Nephron progenitor cell (in vitro differentiated cells): ENCODE data around the gene NUMB.
A peak's percentile ranks its signal among the peaks of the same experiment; 100 is the strongest.

Source experiments
- DNase-seq: peaks from one replicate; pipeline ENCODE4 v3.0.0; 2021
- H3K27ac Mint-ChIP-seq: 2 replicates; pipeline ENCODE4 v1.8.0; 2021; ENCODE audit warnings: mild to moderate bottlenecking, moderate library complexity, mixed read lengths
- H3K27me3 Mint-ChIP-seq: 2 replicates; pipeline ENCODE4 v1.8.0; 2021; ENCODE audit warnings: mild to moderate bottlenecking, low read depth, mixed read lengths; ENCODE audit not compliant: poor library complexity
- H3K36me3 Mint-ChIP-seq: 2 replicates; pipeline ENCODE4 v1.8.0; 2021; ENCODE audit warnings: low read depth, mixed read lengths
- H3K4me1 Mint-ChIP-seq: 2 replicates; pipeline ENCODE4 v1.8.0; 2021; ENCODE audit warnings: mixed read lengths
- H3K4me3 Mint-ChIP-seq: 2 replicates; pipeline ENCODE4 v1.8.0; 2021; ENCODE audit warnings: mild to moderate bottlenecking, moderate library complexity, mixed read lengths
- H3K9me3 Mint-ChIP-seq: 2 replicates; pipeline ENCODE4 v1.8.0; 2021; ENCODE audit warnings: mild to moderate bottlenecking, moderate library complexity, mixed read lengths
- TF ChIP-seq, protein P1 (sequence below): fragments of 200-600 bp; sonication (generic); IDR thresholded peaks from 2 replicates; pipeline ENCODE4 v1.5.0; 2021; ENCODE audit warnings: antibody characterized with exemption

The NUMB gene

DNA sequence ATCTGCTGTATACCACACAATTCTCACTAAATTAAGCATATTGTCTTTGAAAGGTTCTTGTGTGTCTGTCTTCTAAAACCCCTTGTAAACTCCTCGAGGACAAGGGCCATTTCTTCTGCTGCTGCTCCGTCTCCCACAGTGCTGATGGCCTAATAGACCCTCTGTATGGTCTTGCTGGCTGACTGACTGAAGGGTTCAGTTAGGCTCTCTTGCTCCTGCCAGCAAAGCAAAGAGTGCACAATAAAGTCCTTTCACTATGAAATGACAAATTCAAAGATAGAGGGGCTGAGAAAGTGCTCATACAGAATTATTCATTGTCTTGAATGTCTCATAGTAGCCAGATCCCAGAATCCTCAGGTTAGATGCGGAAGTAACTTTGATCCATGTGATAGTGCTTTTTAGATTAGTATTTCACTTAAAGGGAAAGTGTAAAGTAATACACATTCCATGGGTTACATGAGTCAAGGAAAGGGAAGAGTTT, 18.1 kb upstream of the NUMB start:
- peaks cover 11% of the 10 kb centered on the region for H3K4me1 Mint-ChIP-seq
- no peak overlapping the region for H3K27ac Mint-ChIP-seq
- H3K4me3 Mint-ChIP-seq: no peak overlapping the region
- no peak for DNase-seq
- TF ChIP-seq, protein P1, sequence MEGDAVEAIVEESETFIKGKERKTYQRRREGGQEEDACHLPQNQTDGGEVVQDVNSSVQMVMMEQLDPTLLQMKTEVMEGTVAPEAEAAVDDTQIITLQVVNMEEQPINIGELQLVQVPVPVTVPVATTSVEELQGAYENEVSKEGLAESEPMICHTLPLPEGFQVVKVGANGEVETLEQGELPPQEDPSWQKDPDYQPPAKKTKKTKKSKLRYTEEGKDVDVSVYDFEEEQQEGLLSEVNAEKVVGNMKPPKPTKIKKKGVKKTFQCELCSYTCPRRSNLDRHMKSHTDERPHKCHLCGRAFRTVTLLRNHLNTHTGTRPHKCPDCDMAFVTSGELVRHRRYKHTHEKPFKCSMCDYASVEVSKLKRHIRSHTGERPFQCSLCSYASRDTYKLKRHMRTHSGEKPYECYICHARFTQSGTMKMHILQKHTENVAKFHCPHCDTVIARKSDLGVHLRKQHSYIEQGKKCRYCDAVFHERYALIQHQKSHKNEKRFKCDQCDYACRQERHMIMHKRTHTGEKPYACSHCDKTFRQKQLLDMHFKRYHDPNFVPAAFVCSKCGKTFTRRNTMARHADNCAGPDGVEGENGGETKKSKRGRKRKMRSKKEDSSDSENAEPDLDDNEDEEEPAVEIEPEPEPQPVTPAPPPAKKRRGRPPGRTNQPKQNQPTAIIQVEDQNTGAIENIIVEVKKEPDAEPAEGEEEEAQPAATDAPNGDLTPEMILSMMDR: no peak
- H3K27me3 Mint-ChIP-seq: peaks cover 12% of the 10 kb centered on the region
- no peaks in the 10 kb centered on the region for H3K9me3 Mint-ChIP-seq
- no peaks in the 10 kb centered on the region for H3K36me3 Mint-ChIP-seq

DNA sequence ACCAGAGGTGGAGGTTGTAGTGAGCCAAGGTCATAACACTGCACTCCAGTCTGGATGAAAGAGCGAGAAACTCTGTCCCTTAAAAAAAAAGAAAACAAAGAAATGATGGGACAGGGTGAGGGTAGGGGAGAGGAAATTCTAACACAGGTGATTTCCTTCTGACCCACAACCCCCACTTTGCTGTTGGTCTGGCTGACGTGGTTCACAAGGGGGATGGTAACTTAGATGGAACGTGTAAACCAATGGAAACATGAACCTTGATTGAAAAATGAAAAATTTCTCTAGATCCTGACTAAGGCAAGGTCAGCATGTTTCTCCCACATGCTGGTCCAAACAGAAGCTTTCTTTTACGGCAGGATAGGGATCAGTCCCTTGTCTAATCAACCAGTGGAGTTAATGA, 16.6 kb upstream of the NUMB start:
- H3K27ac Mint-ChIP-seq: peak overlapping the region; percentile 27
- TF ChIP-seq, protein P1: no peak
- H3K4me1 Mint-ChIP-seq: peaks cover 11% of the 10 kb centered on the region
- no peaks in the 10 kb centered on the region for H3K9me3 Mint-ChIP-seq
- H3K36me3 Mint-ChIP-seq: no peaks in the 10 kb centered on the region
- peaks cover 8% of the 10 kb centered on the region for H3K27me3 Mint-ChIP-seq
- DNase-seq: no peak
- H3K4me3 Mint-ChIP-seq: no peak overlapping the region

DNA sequence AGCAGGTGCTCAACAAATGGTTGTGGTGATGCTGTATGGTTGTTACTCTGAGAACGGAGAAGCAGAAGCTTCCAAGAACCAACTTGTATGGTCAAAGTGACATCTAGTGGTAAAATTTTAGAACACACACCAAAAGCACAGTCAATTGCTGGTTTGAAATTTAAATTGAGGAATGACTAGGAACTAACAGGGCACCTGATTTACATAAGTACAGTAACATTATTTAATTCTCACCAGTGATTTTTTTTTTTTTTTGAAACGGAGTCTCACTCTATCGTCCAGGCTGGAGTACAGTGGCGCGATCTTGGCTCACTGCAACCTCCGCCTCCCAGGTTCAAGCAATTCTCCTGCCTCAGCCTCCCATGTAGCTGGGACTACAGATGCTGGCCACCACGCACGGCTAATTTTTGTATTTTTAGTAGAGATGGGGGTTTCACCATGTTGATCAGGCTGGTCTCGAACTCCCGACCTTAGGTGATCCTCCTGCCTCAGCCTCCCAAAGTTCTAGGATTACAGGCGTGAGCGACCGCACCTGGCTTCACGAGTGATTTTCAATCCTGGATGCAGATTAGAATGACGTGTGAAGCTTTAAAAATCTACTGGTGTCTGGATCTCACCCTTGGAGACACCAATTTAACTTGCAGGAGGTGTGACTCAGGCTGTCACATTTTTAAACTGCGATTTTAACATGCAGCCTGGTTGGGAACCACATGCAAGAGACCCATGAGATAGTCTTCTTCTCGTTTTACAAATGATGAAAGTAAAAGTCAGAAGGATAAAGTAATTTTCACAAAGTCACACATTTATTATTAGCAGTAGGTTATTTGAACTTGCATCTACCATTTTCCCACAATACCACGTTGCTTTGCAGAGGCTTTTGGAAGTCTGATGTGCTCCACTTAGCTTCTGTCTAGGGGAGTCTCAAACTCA, 14.1 kb upstream of the NUMB start:
- H3K4me1 Mint-ChIP-seq: peaks cover 6% of the 10 kb centered on the region
- TF ChIP-seq, protein P1: peak; percentile 68
- DNase-seq: peak; percentile 14
- H3K9me3 Mint-ChIP-seq: no peaks in the 10 kb centered on the region
- H3K27ac Mint-ChIP-seq: no peak overlapping the region
- H3K4me3 Mint-ChIP-seq: no peak overlapping the region
- H3K27me3 Mint-ChIP-seq: peaks cover 8% of the 10 kb centered on the region
- H3K36me3 Mint-ChIP-seq: no peaks in the 10 kb centered on the region

DNA sequence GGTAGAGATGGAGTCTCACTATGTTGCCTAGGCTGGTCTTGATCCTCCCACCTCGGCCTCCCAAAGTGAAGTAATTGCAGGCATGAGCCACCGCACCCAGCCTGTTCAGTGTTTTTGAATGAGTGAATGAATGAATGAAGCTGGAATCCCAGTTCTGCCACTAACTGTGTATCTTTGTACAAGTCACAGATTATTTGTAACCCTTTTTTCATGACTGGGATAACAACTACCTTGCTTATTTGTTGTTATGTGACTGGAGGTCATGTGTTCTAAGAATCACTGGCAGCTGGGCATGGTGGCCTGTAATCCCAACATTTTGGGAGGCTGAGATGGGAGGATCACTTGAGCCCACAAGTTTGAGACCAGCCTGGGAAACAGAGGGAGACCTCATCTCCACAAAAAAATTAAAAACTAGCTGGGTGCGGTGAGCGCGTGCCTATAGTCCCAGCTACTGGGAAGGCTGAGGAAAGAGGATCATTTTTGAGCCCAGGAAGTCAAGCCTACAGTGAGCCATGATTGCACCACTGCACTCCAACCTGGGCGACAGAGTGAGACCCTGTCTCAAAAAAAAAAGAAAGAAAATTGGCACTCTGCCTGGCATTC, 13.3 kb upstream of the NUMB start:
- TF ChIP-seq, protein P1: no peak
- H3K27me3 Mint-ChIP-seq: peaks cover 8% of the 10 kb centered on the region
- no peaks in the 10 kb centered on the region for H3K9me3 Mint-ChIP-seq
- DNase-seq: no peak
- no peaks in the 10 kb centered on the region for H3K36me3 Mint-ChIP-seq
- no peak overlapping the region for H3K4me3 Mint-ChIP-seq
- H3K27ac Mint-ChIP-seq: no peak overlapping the region
- peaks cover 6% of the 10 kb centered on the region for H3K4me1 Mint-ChIP-seq

DNA sequence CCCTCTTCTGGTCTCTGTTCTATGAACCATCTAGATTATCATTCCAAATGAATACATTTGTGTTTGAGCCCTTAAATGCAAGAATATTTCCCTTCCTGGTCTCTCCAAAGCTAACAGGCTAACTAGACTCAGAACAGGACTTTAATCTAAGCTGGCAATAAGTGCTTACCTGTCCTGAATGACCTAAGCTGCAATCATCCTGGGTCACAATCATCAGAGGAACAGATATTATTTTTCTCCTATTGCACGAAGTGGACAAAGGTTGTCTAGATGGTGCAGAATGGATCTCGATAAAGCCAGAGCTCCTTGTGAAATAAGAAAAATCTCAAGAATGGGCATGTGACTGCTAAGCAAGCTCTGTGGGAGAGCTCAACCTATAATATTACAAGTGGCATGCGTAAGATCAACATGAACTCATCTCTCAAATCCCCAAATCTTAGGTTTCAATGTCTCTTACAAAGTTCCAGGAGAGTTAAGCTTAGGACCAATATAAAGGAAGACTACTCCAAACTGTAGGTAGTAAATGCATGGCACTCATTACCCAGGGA, 10.6 kb upstream of the NUMB start:
- Mint-ChIP-seq H3K27me3 (peaks cover 8% of the 10 kb centered on the region), H3K4me3 (no peak overlapping the region), H3K36me3 (no peaks in the 10 kb centered on the region), H3K4me1 (peaks cover 9% of the 10 kb centered on the region), H3K27ac (no peak overlapping the region), H3K9me3 (no peaks in the 10 kb centered on the region)
- DNase-seq: no peak
- TF ChIP-seq, protein P1: no peak
